MM.1S (cell line): ENCODE measurements around the gene PLA2G4B.

Source experiments
- EZH2 ChIP-seq: fragments of 300-600 bp; sonication (generic); optimal IDR thresholded peaks from 2 replicates; pipeline ENCODE3; 2017; ENCODE audit warnings: low read depth, mild to moderate bottlenecking, antibody characterized with exemption, low read length, mixed read lengths
- EZH2phosphoT487 ChIP-seq: fragments of 300-600 bp; sonication (generic); IDR thresholded peaks from 2 replicates; pipeline ENCODE4 v1.6.1; 2018; ENCODE audit warnings: antibody characterized with exemption, low read length
- TF ChIP-seq, protein P1 (sequence below): fragments of 300-600 bp; sonication (generic); IDR thresholded peaks from 2 replicates; pipeline ENCODE4 v1.5.1; 2016; ENCODE audit warnings: antibody characterized with exemption, low read length, mixed read lengths

DNA sequence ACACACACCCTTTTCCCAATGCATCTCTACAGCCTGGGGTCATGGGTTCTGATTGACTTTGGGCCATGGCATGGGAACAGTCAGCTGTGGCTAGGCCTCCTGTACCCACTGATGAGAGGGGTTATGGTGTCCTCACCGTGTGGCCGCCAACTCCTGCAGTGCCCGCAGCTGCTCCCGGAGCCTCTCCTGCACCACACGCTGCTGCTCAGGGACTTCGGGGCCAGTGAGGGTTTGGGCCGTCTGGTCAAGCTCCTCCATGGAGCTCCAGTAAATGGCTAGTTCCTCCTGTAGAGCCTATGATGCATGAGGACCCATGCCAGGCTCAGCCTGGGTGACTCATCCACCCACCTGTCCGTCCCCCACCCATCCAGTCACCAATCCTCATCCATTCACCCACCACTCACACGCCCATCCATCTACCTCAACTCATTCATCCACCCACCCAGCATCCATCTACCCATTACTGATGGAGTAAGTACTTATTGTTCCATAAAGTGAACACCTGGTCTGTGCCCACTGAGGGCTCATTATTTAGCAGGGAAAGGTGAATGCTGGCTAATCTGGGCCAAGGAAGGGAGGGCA lies 33.6 kb downstream of the PLA2G4B start:
- TF ChIP-seq, protein P1, sequence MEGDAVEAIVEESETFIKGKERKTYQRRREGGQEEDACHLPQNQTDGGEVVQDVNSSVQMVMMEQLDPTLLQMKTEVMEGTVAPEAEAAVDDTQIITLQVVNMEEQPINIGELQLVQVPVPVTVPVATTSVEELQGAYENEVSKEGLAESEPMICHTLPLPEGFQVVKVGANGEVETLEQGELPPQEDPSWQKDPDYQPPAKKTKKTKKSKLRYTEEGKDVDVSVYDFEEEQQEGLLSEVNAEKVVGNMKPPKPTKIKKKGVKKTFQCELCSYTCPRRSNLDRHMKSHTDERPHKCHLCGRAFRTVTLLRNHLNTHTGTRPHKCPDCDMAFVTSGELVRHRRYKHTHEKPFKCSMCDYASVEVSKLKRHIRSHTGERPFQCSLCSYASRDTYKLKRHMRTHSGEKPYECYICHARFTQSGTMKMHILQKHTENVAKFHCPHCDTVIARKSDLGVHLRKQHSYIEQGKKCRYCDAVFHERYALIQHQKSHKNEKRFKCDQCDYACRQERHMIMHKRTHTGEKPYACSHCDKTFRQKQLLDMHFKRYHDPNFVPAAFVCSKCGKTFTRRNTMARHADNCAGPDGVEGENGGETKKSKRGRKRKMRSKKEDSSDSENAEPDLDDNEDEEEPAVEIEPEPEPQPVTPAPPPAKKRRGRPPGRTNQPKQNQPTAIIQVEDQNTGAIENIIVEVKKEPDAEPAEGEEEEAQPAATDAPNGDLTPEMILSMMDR = no peak
- TF ChIP-seq EZH2phosphoT487 (no peak), EZH2 (no peak)
